HepG2 (cell line): ENCODE data around the gene ENC1. TPM values are rescaled to one million over a fixed set of nuclear protein-coding genes. Genes with fewer than 3 reads are reported as not detected.
A peak's percentile ranks its signal among the peaks of the same experiment; 100 is the strongest.

Source experiments
- ATAC-seq: fragments of 200-7000 bp; cut with Tn5 transposase; 3 replicates; pipeline ENCODE4 v1.9.1; 2020; ENCODE audit warnings: mild to moderate bottlenecking, moderate library complexity
- BruUV-seq: library from RNA; stranded (reverse); fragments of 400-500 nt; replicated peaks from 2 replicates; lab custom pipeline; 2021; lab: Mats Ljungman, UMichigan
- CTCF ChIA-PET: fragments of 300-600 bp; formaldehyde crosslinking; extraction: SDS; loops from one replicate; lab custom pipeline; 2021; ENCODE audit warnings: low total read pairs, inconsistent platforms, low intra/inter-chr PET ratio; lab: Yijun Ruan, JAX
- POLR2A ChIA-PET: fragments of 350-600 bp; sonication (Branson Sonifier 250); formaldehyde crosslinking; loops from one replicate; lab custom pipeline; 2020; ENCODE audit warnings: antibody characterized with exemption, inconsistent platforms; lab: Yijun Ruan, JAX
- DNase-seq: peaks from one replicate; pipeline ENCODE4 v3.0.0-alpha.2; 2015; ENCODE audit warnings: low spot score
- FAIRE-seq: peaks from 3 replicates; lab custom pipeline; 2011; peaks lifted over from hg19 to GRCh38; lab: Jason Lieb, UNC
- H2AFZ ChIP-seq: one replicate; pipeline ENCODE4 v1.6.1; 2011; ENCODE audit warnings: low read length, inconsistent platforms
- H3K27ac ChIP-seq: fragments of 300-600 bp; 3 replicates; pipeline ENCODE4 v1.8.0; 2011; ENCODE audit warnings: mixed run types, mild to moderate bottlenecking, mixed read lengths, low read length, inconsistent platforms; ENCODE audit not compliant: insufficient read depth; ENCODE audit errors: extremely low read length
- H3K27me3 ChIP-seq, 2 experiments: fragments of 200-600 bp in 1 of 2; 2 replicates in 1 of 2; 3 replicates in 1 of 2; pipeline versions ENCODE4 v1.6.0 to v1.8.0; 2011; ENCODE audit warnings: low read length in 2 of 2, mild to moderate bottlenecking in 2 of 2, moderate library complexity in 2 of 2, inconsistent platforms in 1 of 2; ENCODE audit not compliant: insufficient read depth in 2 of 2, control insufficient read depth in 1 of 2
- H3K36me3 ChIP-seq, 2 experiments: fragments of 200-600 bp in 1 of 2; replicated peaks in 1 of 2; 2 replicates in 1 of 2; 3 replicates in 1 of 2; pipeline versions ENCODE4 v1.5.1 to v1.8.0; 2011; ENCODE audit warnings: low read length in 2 of 2, inconsistent platforms in 1 of 2; ENCODE audit not compliant: insufficient read depth in 2 of 2, control insufficient read depth in 1 of 2
- H3K4me1 ChIP-seq: 2 replicates; pipeline ENCODE4 v1.5.1; 2012; ENCODE audit warnings: low read length, inconsistent platforms; ENCODE audit not compliant: insufficient read depth
- H3K4me2 ChIP-seq: 2 replicates; pipeline ENCODE4 v1.6.0; 2011; ENCODE audit warnings: low read depth, low read length, inconsistent platforms
- H3K4me3 ChIP-seq, 3 experiments: fragments of 200-600 bp in 1 of 3; sonication (generic), shearing (Covaris generic) in 1 of 3; replicated peaks in 1 of 3; 2 replicates each; pipeline ENCODE4 v1.5.1; 2011 to 2016; ENCODE audit warnings: low read length in 3 of 3, inconsistent platforms in 2 of 3, low read depth in 2 of 3, mild to moderate bottlenecking in 2 of 3, control low read depth in 1 of 3, mixed read lengths in 1 of 3; ENCODE audit not compliant: insufficient read depth in 1 of 3
- H3K79me2 ChIP-seq: one replicate; pipeline ENCODE4 v1.6.1; 2011; ENCODE audit warnings: low read length, inconsistent platforms; ENCODE audit not compliant: insufficient read depth
- H3K9ac ChIP-seq: 2 replicates; pipeline ENCODE4 v1.6.0; 2011; ENCODE audit warnings: mild to moderate bottlenecking, low read depth, low read length, inconsistent platforms; ENCODE audit not compliant: insufficient read depth
- H3K9me3 ChIP-seq: 2 replicates; pipeline ENCODE4 v1.5.1; 2012; ENCODE audit warnings: mild to moderate bottlenecking, low read length
- H4K20me1 ChIP-seq: 2 replicates; pipeline ENCODE4 v1.6.0; 2011; ENCODE audit warnings: inconsistent platforms, mild to moderate bottlenecking, low read length, moderate library complexity; ENCODE audit not compliant: insufficient read depth
- AGO2 ChIP-seq: fragments of 200-400 bp; formaldehyde crosslinking; optimal IDR thresholded peaks from 2 replicates; pipeline ENCODE3; 2017; ENCODE audit warnings: mild to moderate bottlenecking, low read depth, low read length, moderate library complexity
- AKAP8 ChIP-seq: sonication (generic); formaldehyde crosslinking; IDR thresholded peaks from 2 replicates; pipeline ENCODE4 v1.5.1; 2020; ENCODE audit warnings: mild to moderate bottlenecking, missing genetic modification reagents
- ELF4 ChIP-seq: sonication (generic); formaldehyde crosslinking; IDR thresholded peaks from 2 replicates; pipeline ENCODE4 v1.5.0; 2020; ENCODE audit warnings: missing genetic modification reagents, mild to moderate bottlenecking, moderate library complexity, borderline replicate concordance
- EP300 ChIP-seq, 3 experiments: sonication (generic) in 1 of 3; formaldehyde crosslinking in 1 of 3; IDR thresholded peaks; 2 replicates each; pipeline versions ENCODE4 v1.5.1 to v1.6.1; 2011 to 2020; ENCODE audit warnings: low read depth in 2 of 3, low read length in 2 of 3, borderline replicate concordance in 1 of 3, improper control_type of control experiment in 1 of 3, mild to moderate bottlenecking in 1 of 3, missing genetic modification reagents in 1 of 3, moderate library complexity in 1 of 3
- FOSL2 ChIP-seq: sonication (generic); formaldehyde crosslinking; IDR thresholded peaks from 2 replicates; pipeline ENCODE4 v1.4.0; 2020; ENCODE audit warnings: missing genetic modification reagents
- MBD4 ChIP-seq: IDR thresholded peaks from 2 replicates; pipeline ENCODE4 v1.6.1; 2012; ENCODE audit warnings: low read length, inconsistent platforms, borderline replicate concordance
- MTF1 ChIP-seq: sonication (generic); formaldehyde crosslinking; IDR thresholded peaks from 2 replicates; pipeline ENCODE4 v1.5.0; 2020; ENCODE audit warnings: missing genetic modification reagents
- NFKB2 ChIP-seq: sonication (generic); formaldehyde crosslinking; IDR thresholded peaks from 2 replicates; pipeline ENCODE4 v1.4.0; 2020; ENCODE audit warnings: missing genetic modification reagents, borderline replicate concordance
- RARA ChIP-seq: IDR thresholded peaks from 2 replicates; pipeline ENCODE4 v1.6.1; 2016; ENCODE audit warnings: missing genetic modification reagents, missing compliant biosample characterization
- SMARCE1 ChIP-seq: fragments of 450-650 bp; IDR thresholded peaks from 2 replicates; pipeline ENCODE4 v1.6.1; 2017; ENCODE audit warnings: borderline replicate concordance
- SNAI1 ChIP-seq: sonication (generic); formaldehyde crosslinking; IDR thresholded peaks from 2 replicates; pipeline ENCODE4 v1.5.0; 2020; ENCODE audit warnings: mild to moderate bottlenecking, missing genetic modification reagents, borderline replicate concordance
- SRSF4 ChIP-seq: fragments of 200-400 bp; formaldehyde crosslinking; IDR thresholded peaks from one replicate; pipeline ENCODE4 v1.6.1; 2018; ENCODE audit warnings: mild to moderate bottlenecking, low read depth, low read length, moderate library complexity; ENCODE audit not compliant: poor library complexity, severe bottlenecking
- TBX2 ChIP-seq: sonication (generic); formaldehyde crosslinking; IDR thresholded peaks from 2 replicates; pipeline ENCODE4 v1.5.0; 2020; ENCODE audit warnings: missing genetic modification reagents, mild to moderate bottlenecking, borderline replicate concordance
- ZBTB20 ChIP-seq: sonication (generic); formaldehyde crosslinking; IDR thresholded peaks from 2 replicates; pipeline ENCODE4 v1.8.1; 2023; ENCODE audit warnings: missing genetic modification reagents, low read depth, mild to moderate bottlenecking, borderline replicate concordance
- ZFP62 ChIP-seq: sonication (generic); formaldehyde crosslinking; IDR thresholded peaks from 2 replicates; pipeline ENCODE4 v1.4.0; 2020; ENCODE audit warnings: missing genetic modification reagents
- ZNF451 ChIP-seq: sonication (generic); formaldehyde crosslinking; IDR thresholded peaks from 2 replicates; pipeline ENCODE4 v1.5.0; 2020; ENCODE audit warnings: mild to moderate bottlenecking, missing genetic modification reagents
- ZNF703 ChIP-seq: sonication (generic); formaldehyde crosslinking; IDR thresholded peaks from 2 replicates; pipeline ENCODE4 v1.5.1; 2020; ENCODE audit warnings: missing genetic modification reagents, mild to moderate bottlenecking, moderate library complexity, borderline replicate concordance
- WGBS: methylation state at CpG from one replicate; pipeline ENCODE4 v1.1.6; 2017; ENCODE audit warnings: low lambda C conversion rate; 5-methylcytosine and 5-hydroxymethylcytosine counted together
- in situ Hi-C: cut with HindIII; loops from 2 replicates; pipeline ENCODE4 v1.10.0; 2017; ENCODE audit warnings: low pct_unique_long_range_greater_than_20kb; ENCODE audit not compliant: extremely low pct_ligation_motif_present
- intact Hi-C: fragments of 100-400 bp; cut with micrococcal nuclease; formaldehyde crosslinking; loops from one replicate; pipeline ENCODE4 v1.10.0; 2022; ENCODE audit not compliant: unreplicated experiment
- polyA plus RNA-seq, 8 experiments: library from polyadenylated mRNA; depleted of rRNA in 3 of 8; stranded (reverse) in 7 of 8; unstranded in 1 of 8; fragments of >200 nt; fragmentation: Illumina TruSeq in 4 of 8; extraction: Trizol in 4 of 8; gene quantifications; 2 replicates each; pipeline versions ENCODE4 v1.2.1 to v1.2.3, GENCODE V29; 2011 to 2016; ENCODE audit warnings: low read depth in 4 of 8, missing spikeins in 1 of 8, mixed read lengths in 1 of 8; ENCODE audit not compliant: insufficient read depth in 1 of 8
- total RNA-seq, 5 experiments: library from RNA; depleted of rRNA; stranded (reverse); fragments of >200 nt; fragmentation: Illumina TruSeq; extraction: Trizol; gene quantifications; 2 replicates each; pipeline ENCODE4 v1.2.3, GENCODE V29; 2016; ENCODE audit warnings: low read depth in 1 of 5
- TF ChIP-seq, protein P1 (sequence below): sonication (generic); formaldehyde crosslinking; IDR thresholded peaks from 2 replicates; pipeline ENCODE4 v1.4.0; 2020; ENCODE audit warnings: missing genetic modification reagents
- TF ChIP-seq, protein P2 (sequence below): sonication (generic); formaldehyde crosslinking; conservative IDR thresholded peaks from 2 replicates; pipeline ENCODE4 v1.8.1; 2023; ENCODE audit warnings: missing genetic modification reagents
- TF ChIP-seq, protein P3 (sequence below): IDR thresholded peaks from 2 replicates; pipeline ENCODE4 v1.6.1; 2012; ENCODE audit warnings: low read depth, low read length, improper control_type of control experiment

Gene ENC1
- total and polyA plus RNA-seq, 2 of the 13 experiments (the other 11 are each of a cell fraction or from before 2014, with no cell fraction given) = 63.8 to 64.4 TPM

DNA sequence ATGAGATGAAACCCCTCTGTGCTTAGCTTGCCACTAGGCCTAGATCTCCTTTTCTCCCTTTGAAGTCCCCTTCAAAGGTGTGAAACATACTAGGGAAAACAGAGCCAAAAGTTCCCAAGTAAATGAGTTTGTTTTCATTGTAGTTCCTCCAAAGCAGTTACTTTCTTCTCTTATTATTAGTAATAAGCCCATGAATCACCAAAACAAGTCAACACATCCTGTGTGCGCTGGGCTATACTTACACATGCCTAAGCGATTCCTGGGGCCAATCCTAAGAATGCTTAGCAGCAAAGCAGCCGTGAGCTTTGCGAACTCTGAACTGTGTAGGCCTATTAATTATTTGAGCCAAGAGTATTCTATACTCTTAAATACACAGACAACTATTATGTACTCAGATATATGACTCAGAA is 7.6 kb downstream of the ENC1 start:
- Histone ChIP-seq H3K9me3 (no peaks in the 10 kb centered on the region), H3K4me1 (peaks cover 99% of the 10 kb centered on the region), H3K27me3 (no peaks in the 10 kb centered on the region), H3K79me2 (peaks cover 77% of the 10 kb centered on the region), H3K27ac (peak overlapping the region; percentile 37), H2AFZ (no peak overlapping the region), H4K20me1 (peaks cover 72% of the 10 kb centered on the region), H3K4me2 (0 out of 2 replicates have a peak overlapping the region, but pooled peaks have one; percentile 49), H3K36me3 (peaks cover 33 to 79% of the 10 kb centered on the region in 2 experiments), H3K4me3 (no peak overlapping the region; a peak in 1 of 6 replicates), H3K9ac (no peak overlapping the region)
- CTCF ChIA-PET = no interaction called here
- WGBS = 59% methylated on average over 4 of the region's 4 CpGs
- POLR2A ChIA-PET = interaction anchor here (1.0 to 1.5 kb wide), 5 partner anchors 8 to 218 kb away, joined by 3 to 6 read pairs (median 4); partner anchors contain the start of gene ENC1
- FAIRE-seq = no peak
- intact Hi-C loops (loop anchor here (5.0 kb wide), 1 partner anchor 36 kb away; no protein-coding TSS in a partner anchor), in situ Hi-C loops (no loop called here)
- BruUV-seq = no TSS peak
- peak; percentile 55 for ATAC-seq
- peak; percentile 68 for DNase-seq
- TF ChIP-seq TBX2 (0 out of 2 replicates have a peak, but pooled peaks have one; percentile 35), AKAP8 (no peak), SNAI1 (CRISPR knock-in tag) (no peak), SRSF4 (no peak), ZNF451 (no peak), NFKB2 (CRISPR knock-in tag) (no peak), RARA (0 out of 2 replicates have a peak, but pooled peaks have one; percentile 29), MBD4 (0 out of 2 replicates have a peak, but pooled peaks have one; percentile 11), FOSL2 (CRISPR knock-in tag) (peak; percentile 67), MTF1 (no peak), ZBTB20 (CRISPR knock-in tag) (peak; percentile 71; the same call in 1 of the 2 replicates), AGO2 (no peak), ZFP62 (CRISPR knock-in tag) (no peak), SMARCE1 (no peak), ELF4 (CRISPR knock-in tag) (0 out of 2 replicates have a peak, but pooled peaks have one; percentile 29), EP300 (IDR thresholded peaks at IDR 0.05; ENCODE audit: low read depth in 2 of 2, low read length in 2 of 2) (peak in 1 of 2 experiments; percentile 18; a peak in 1 of 4 replicates), EP300 (CRISPR knock-in tag; IDR thresholded peaks at IDR 0.05; ENCODE audit: borderline replicate concordance) (no peak), ZNF703 (CRISPR knock-in tag) (no peak)
- TF ChIP-seq, protein P1, sequence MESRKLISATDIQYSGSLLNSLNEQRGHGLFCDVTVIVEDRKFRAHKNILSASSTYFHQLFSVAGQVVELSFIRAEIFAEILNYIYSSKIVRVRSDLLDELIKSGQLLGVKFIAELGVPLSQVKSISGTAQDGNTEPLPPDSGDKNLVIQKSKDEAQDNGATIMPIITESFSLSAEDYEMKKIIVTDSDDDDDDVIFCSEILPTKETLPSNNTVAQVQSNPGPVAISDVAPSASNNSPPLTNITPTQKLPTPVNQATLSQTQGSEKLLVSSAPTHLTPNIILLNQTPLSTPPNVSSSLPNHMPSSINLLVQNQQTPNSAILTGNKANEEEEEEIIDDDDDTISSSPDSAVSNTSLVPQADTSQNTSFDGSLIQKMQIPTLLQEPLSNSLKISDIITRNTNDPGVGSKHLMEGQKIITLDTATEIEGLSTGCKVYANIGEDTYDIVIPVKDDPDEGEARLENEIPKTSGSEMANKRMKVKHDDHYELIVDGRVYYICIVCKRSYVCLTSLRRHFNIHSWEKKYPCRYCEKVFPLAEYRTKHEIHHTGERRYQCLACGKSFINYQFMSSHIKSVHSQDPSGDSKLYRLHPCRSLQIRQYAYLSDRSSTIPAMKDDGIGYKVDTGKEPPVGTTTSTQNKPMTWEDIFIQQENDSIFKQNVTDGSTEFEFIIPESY = peak; percentile 83
- TF ChIP-seq, protein P2, sequence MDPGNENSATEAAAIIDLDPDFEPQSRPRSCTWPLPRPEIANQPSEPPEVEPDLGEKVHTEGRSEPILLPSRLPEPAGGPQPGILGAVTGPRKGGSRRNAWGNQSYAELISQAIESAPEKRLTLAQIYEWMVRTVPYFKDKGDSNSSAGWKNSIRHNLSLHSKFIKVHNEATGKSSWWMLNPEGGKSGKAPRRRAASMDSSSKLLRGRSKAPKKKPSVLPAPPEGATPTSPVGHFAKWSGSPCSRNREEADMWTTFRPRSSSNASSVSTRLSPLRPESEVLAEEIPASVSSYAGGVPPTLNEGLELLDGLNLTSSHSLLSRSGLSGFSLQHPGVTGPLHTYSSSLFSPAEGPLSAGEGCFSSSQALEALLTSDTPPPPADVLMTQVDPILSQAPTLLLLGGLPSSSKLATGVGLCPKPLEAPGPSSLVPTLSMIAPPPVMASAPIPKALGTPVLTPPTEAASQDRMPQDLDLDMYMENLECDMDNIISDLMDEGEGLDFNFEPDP (CRISPR knock-in tag) = no peak
- TF ChIP-seq, protein P3, sequence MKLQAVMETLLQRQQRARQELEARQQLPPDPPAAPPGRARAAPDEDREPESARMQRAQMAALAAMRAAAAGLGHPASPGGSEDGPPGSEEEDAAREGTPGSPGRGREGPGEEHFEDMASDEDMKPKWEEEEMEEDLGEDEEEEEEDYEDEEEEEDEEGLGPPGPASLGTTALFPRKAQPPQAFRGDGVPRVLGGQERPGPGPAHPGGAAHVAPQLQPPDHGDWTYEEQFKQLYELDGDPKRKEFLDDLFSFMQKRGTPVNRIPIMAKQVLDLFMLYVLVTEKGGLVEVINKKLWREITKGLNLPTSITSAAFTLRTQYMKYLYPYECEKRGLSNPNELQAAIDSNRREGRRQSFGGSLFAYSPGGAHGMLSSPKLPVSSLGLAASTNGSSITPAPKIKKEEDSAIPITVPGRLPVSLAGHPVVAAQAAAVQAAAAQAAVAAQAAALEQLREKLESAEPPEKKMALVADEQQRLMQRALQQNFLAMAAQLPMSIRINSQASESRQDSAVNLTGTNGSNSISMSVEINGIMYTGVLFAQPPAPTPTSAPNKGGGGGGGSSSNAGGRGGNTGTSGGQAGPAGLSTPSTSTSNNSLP = 0 out of 2 replicates have a peak, but pooled peaks have one; percentile 49
